HG03565 (cell line): ENCODE results near the gene RAB40C.

ENCODE experiments used
- ATAC-seq: cut with Tn5 transposase; IDR thresholded peaks from one replicate; pipeline ENCODE4 v1.9.1; 2021; ENCODE audit warnings: mild to moderate bottlenecking, moderate library complexity; ENCODE audit not compliant: unreplicated experiment

RAB40C gene

GRCh38 chr16:675884-676564 is 86.2 kb downstream of the RAB40C start:
- ATAC-seq = no peak

GRCh38 chr16:676565-676902 is 86.7 kb downstream of the RAB40C start:
- ATAC-seq = no peak

- no peak for ATAC-seq
Measured at GRCh38 chr16:676913-677312, 87.0 kb downstream of the RAB40C start.

GRCh38 chr16:677316-678190 is 87.7 kb downstream of the RAB40C start:
- no peak for ATAC-seq

GRCh38 chr16:678209-678857 is 88.5 kb downstream of the RAB40C start:
- ATAC-seq = no peak
